DMS153 (cell line): ENCODE data around the gene ITPKA.

Experiments used
- DNase-seq: peaks from one replicate; lab custom pipeline; 2025; lab: John Stamatoyannopoulos, UW

The ITPKA gene

DNA sequence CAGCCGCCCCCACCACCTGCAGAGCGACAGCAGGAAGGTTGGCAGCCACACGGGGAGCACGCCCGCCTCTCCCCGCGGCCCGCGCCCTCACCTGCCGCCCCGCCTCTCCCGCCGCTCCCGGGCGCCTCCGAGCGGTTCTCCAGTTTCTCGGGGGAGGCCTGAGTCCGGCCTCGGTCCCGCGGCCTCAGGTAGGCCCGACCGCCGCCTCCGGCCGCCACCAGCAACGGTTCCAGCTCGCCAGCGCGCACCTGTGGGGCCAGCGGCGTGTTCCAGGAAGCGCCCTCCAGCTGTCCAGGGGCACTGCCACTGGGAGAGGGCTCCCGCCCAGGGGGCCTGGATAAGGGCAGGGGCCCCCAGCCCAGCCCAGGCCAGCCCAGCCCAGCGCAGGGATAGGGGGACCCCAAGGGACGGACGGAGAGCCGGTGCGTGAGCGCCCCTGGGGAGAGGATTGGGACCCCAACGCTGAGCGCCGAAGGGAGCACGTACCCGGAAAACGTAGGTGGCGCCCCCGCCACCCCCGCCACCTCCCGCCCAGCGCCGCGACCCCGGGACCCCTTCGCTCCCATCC, 17.7 kb downstream of the ITPKA start:
- DNase-seq, result no peak

DNA sequence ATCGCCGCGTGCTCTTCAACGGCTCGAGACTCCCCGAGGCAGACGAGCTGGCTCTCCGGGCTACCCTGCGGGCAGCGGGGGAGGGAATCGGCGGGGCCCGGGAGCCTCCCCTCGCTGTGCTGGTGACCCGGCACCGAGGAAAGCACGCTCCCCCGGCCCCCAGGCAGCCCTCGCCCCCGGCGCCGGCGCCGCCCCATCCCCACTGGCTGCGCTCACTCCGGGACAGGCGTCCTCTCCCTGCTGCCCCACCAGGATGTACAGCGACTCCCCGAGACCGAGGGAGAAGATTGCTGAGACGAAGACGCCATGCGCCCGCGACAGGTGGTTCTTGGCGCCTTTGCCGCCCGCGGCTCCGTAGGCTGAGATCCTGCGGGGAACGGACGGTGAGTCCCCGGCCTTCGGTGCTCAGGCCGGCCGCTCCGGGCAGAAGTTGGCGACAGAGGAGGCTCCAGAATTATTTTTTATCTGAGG, 18.3 kb downstream of the ITPKA start:
- no peak for DNase-seq

DNA sequence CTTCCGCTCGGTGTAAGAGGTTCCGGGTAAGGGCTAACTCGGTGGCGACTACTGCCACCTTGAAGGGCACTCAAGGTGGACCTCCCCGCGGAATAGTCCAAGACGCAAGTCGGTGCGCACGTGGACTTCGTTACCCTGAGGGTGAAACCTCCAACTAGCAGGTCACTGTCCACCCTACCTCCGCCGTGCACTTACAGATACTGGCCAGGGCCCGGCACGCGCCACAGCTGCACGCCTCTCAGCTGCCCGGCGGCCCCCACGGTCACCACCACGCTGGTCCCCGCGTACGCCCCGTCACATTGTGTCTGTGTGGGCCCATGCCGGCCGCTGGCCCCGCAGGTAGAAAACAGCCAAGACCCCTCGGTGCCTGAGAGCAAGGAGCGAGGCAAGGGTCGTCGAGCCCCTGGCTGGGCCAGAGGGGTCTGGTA, 18.9 kb downstream of the ITPKA start:
- DNase-seq, result no peak

DNA sequence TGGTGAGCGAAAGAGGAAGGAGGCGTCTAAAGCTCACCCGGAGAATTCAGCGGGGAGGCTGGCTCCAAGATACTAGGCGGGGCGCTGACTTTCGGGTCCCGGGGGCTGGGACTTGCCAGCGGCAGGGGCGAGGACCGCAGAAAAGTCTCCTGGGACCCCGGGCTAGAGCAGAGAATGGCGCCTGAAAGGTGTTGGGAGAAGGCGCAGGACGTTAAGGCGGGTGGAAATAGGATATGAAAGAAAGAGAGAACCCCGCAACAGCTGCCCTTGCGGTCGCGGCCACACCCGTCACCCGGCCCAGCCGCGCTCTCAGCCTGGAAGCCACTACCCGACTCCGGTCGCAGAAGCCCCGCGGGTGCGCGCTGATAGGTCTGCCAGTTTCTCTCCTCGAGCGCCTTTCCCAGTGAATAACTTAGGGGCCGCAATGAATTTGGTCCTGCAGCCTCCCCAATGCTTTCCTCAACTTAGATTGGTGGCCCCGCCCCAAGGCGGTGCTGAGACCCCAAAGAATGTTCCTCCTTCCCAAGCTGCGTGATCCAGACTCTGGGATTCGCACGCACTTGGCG, 19.3 kb downstream of the ITPKA start:
- DNase-seq, result no peak

DNA sequence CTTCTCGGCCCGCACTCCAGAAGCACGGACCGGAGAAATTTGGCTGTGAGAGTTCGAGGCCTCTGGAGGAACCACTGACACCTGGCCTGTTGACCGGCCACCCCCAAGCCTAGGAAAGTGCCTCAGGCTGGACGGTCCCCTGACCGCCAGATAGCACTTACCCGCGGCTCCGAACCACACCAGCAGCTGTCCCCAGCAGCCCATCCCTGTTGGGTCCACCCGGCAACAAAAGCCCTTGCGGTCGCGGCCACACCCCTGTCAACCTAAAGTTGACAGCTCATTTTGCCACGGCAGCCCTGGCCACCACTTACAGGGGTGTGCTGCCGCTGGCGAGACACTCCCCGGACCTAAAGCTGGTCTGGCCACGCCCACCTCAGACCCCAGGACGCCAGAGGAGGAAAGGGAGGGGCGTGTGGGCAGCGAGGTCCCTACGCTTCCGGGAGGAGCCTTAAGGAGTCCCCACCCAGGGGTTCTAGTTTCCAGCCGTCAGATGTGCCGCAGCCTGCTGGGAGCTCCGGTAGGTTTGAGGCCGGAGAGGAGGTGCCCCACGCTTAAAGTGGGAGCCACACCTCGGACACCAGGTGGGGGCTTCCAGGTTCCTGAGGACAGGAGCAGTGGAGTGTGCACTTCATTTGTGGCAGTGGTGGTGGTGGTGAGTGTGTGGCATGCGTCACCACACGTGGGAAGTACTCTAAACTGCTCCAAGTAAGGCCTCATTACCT, 20.0 kb downstream of the ITPKA start, which contains the start of gene LTK:
TSS of gene LTK (minus strand) at position 322 of the 722 bp plus-strand sequence. CDS start at position 204, 118 bp downstream.
- no peak for DNase-seq

DNA sequence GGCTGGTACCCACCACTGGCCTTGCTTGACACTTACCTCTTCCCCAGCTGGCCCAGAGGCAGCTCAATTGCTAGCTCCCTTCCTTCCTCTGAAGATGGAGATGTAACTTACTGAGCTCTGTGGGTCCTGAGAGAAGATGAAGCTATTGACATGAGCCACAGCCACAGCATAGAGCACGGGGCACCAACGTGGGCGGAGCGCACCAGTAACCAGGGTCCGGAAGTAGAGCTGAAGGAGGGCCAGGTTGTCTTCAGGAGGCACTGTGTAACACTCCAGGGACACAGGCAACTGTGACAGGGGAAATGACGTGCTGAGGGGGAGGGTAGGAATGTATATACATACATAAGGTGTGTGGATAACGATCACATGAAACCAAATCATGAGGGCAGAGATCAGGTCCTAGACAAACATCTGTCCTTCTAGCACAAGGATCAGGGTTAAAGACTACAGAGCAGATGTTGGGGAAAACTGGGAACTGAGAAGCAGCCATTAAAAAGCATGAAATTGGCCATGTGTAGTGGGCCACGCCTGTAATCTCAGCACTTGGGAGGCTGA, 24.3 kb downstream of the ITPKA start:
- DNase-seq, result no peak

DNA sequence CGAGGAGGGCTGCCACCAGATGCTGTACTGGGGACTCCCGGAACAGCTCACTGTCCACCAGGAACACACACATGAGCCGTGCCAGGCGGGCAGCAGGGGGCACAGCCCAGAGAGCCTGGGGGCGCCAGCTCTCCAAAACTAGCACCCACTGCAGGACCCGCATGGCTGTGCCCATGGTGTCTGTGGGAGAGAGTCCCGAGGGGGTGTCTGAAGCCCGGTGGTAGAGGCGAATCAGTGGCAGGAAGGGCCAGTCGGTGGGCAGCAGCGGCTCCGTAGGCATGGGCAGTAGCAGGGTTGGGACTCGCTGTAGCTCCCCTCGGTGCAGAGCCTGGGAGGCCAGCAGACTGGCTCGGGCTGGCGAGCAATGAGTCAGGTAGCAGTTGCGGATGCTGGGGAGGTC, 27.0 kb downstream of the ITPKA start:
- no peak for DNase-seq

GRCh38 chr15:41521614-41522013, 27.9 kb downstream of the ITPKA start:
- no peak for DNase-seq

GRCh38 chr15:41523097-41523496, 29.4 kb downstream of the ITPKA start:
- no peak for DNase-seq

GRCh38 chr15:41530363-41530956, 36.8 kb downstream of the ITPKA start:
- no peak for DNase-seq

GRCh38 chr15:41535544-41535943, 41.9 kb downstream of the ITPKA start:
- no peak for DNase-seq

GRCh38 chr15:41536866-41537265, 43.2 kb downstream of the ITPKA start:
- DNase-seq, result no peak

GRCh38 chr15:41543521-41543870, 49.8 kb downstream of the ITPKA start:
- DNase-seq, result no peak

DNA sequence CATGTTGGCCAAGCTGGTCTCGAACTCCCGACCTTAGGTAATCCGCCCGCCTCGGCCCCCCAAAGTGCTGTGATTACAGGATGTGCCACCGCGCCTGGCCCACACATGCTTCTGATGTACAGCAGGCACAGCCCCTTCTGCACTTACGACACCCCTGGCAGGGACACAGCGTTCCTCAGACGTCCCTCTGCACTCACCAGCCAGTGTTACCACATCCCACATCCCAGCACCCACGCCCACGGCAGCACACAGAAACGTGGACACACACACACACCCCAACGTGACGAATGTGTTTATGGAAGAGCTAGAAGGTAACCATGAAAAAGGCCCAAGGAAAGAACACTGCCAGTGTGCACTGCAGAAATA, 51.0 kb downstream of the ITPKA start:
- no peak for DNase-seq

- DNase-seq, result no peak
Observed at GRCh38 chr15:41545218-41545617, 51.5 kb downstream of the ITPKA start.

DNA sequence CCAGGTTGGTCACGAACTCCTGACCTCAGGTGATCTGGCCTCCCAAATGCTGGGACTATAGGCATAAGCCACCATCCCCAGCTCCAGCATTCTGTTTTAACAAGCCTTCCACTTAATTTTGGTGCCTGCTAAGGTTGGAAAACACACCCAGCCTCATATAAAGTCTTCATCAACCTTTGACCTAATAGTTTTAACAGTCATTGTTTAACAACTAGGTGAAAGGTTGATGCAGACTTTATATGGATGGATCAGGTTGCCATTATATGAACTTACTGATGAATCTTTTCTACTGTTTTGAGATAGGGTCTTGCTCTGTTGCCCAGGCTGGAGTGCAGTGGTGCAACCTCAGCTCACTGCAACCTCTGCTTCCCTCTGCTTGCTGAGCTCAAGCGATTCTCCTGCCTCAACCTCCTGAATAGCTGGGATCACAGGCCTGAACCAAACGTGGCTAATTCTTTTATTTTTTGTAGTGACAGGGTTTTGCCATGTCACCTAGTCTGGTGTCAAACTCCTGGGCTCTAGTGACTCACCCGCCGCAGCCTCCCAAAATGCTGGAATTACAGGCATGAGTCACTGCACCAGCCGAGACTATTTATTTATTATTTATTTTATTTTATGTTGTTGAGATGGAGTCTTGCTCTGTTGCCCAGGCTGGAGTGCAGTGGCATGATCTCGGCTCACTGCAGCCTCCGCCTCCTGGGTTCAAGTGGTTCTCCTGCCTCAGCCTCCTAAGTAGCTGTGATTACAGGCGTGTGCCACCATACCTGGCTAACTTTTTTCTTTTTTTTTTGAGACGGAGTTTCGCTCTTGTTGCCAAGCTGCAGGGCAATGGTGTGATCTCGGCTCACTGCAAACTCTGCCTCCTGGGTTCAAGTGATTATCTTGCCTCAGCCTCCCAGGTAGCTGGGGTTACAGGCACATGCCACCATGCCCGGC, 53.4 kb downstream of the ITPKA start:
- DNase-seq, result no peak

- no peak for DNase-seq
Observed at GRCh38 chr15:41550066-41550775, 56.5 kb downstream of the ITPKA start.
